Loucy (cell line): Measurements from ENCODE around the gene PPARG.

ENCODE experiments used
- H2AFZ ChIP-seq: fragments of 200-600 bp; sonication (generic); 2 replicates; pipeline ENCODE4 v1.6.0; 2016; ENCODE audit warnings: antibody characterized with exemption, mild to moderate bottlenecking, low read length, moderate library complexity
- H3F3A ChIP-seq: fragments of 200-600 bp; 2 replicates; pipeline ENCODE4 v1.6.0; 2016; ENCODE audit warnings: antibody characterized with exemption, low read depth, mild to moderate bottlenecking
- H3K27me3 ChIP-seq: fragments of 200-600 bp; sonication (generic); 2 replicates; pipeline ENCODE4 v1.6.1; 2014; ENCODE audit warnings: low read length, mild to moderate bottlenecking; ENCODE audit not compliant: insufficient read depth, poor library complexity, severe bottlenecking
- H3K36me3 ChIP-seq: fragments of 200-600 bp; sonication (generic); 2 replicates; pipeline ENCODE4 v1.6.1; 2016; ENCODE audit warnings: low read length; ENCODE audit not compliant: insufficient read depth
- H3K4me1 ChIP-seq: fragments of 200-600 bp; sonication (generic); 2 replicates; pipeline ENCODE4 v1.5.1; 2014; ENCODE audit warnings: low read length, mild to moderate bottlenecking; ENCODE audit not compliant: insufficient read depth, poor library complexity, severe bottlenecking
- H3K4me2 ChIP-seq: fragments of 200-600 bp; sonication (generic); 2 replicates; pipeline ENCODE4 v1.6.0; 2014; ENCODE audit warnings: antibody characterized with exemption, low read length, low read depth, mild to moderate bottlenecking; ENCODE audit not compliant: poor library complexity, severe bottlenecking
- H3K4me3 ChIP-seq: fragments of 200-600 bp; sonication (generic); 2 replicates; pipeline ENCODE4 v1.5.1; 2014; ENCODE audit warnings: low read length, mild to moderate bottlenecking, mixed read lengths; ENCODE audit not compliant: poor library complexity, severe bottlenecking
- H3K79me2 ChIP-seq: fragments of 200-600 bp; sonication (generic); 2 replicates; pipeline ENCODE4 v1.6.1; 2014; ENCODE audit warnings: low read length; ENCODE audit not compliant: insufficient read depth
- H3K9ac ChIP-seq: fragments of 200-600 bp; sonication (generic); 2 replicates; pipeline ENCODE4 v1.6.0; 2014; ENCODE audit warnings: mild to moderate bottlenecking, low read depth, low read length, moderate library complexity; ENCODE audit not compliant: poor library complexity, severe bottlenecking
- H3K9me2 ChIP-seq: fragments of 200-600 bp; sonication (generic); replicated peaks from 2 replicates; pipeline ENCODE4 v1.6.1; 2016; ENCODE audit warnings: low read depth, low read length, mixed read lengths
- H3K9me3 ChIP-seq: fragments of 200-600 bp; sonication (generic); 2 replicates; pipeline ENCODE4 v1.6.1; 2014; ENCODE audit warnings: mild to moderate bottlenecking, antibody characterized with exemption, low read length, low read depth; ENCODE audit not compliant: insufficient read depth
- H4K20me1 ChIP-seq: fragments of 200-600 bp; sonication (generic); 2 replicates; pipeline ENCODE4 v1.6.0; 2014; ENCODE audit warnings: antibody characterized with exemption, low read length, mild to moderate bottlenecking; ENCODE audit not compliant: insufficient read depth, poor library complexity, severe bottlenecking
- CTCF ChIP-seq: fragments of 200-600 bp; sonication (generic); conservative IDR thresholded peaks from 2 replicates; pipeline ENCODE4 v1.5.1; 2014; ENCODE audit warnings: mild to moderate bottlenecking, antibody characterized with exemption, low read length
- EZH2phosphoT487 ChIP-seq: fragments of 200-600 bp; IDR thresholded peaks from 2 replicates; pipeline ENCODE4 v1.6.1; 2018; ENCODE audit warnings: antibody characterized with exemption, mild to moderate bottlenecking, moderate library complexity, borderline replicate concordance

Gene PPARG

GRCh38 chr3:12351145-12351544 is 62.3 kb downstream of the PPARG start:
- Histone ChIP-seq H3K9ac (no peak overlapping the region), H3K27me3 (no peaks in the 10 kb centered on the region), H3K4me3 (no peak overlapping the region), H2AFZ (peak overlapping the region; percentile 23; the same call in 1 of the 2 replicates), H3K9me2 (no peaks in the 10 kb centered on the region), H3K4me1 (peaks cover 51% of the 10 kb centered on the region), H3K9me3 (no peaks in the 10 kb centered on the region), H3K36me3 (no peaks in the 10 kb centered on the region), H3K79me2 (no peaks in the 10 kb centered on the region), H3F3A (no peaks in the 10 kb centered on the region), H4K20me1 (no peaks in the 10 kb centered on the region), H3K4me2 (no peak overlapping the region)
- TF ChIP-seq CTCF (no peak), EZH2phosphoT487 (no peak)

DNA sequence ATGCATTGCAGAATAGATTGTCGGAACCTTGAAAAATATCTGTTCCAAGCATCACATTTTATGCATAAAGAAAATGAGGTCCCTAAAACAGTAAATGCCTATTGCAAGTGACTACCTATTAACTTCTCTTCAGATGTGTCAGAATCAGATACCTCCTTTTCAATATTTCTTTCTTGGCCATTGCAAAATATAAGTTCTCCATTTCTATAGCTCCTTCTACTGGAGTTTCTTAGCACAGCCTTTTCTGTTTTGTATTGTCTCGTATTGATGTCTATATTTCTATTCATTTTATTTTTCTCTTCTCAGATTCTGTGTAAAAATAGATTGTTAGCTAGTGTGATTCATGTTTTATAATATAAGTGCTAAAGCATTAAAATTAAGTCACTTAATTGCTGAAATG is 63.4 kb downstream of the PPARG start:
- H3K36me3 ChIP-seq = no peaks in the 10 kb centered on the region
- TF ChIP-seq EZH2phosphoT487 (no peak), CTCF (peak; percentile 62)
- no peak overlapping the region; the same call in 1 of the 2 replicates for H2AFZ ChIP-seq
- peaks cover 56% of the 10 kb centered on the region for H3K4me1 ChIP-seq
- H3K27me3 ChIP-seq = no peaks in the 10 kb centered on the region
- H4K20me1 ChIP-seq = no peaks in the 10 kb centered on the region
- H3K79me2 ChIP-seq = no peaks in the 10 kb centered on the region
- H3K9me3 ChIP-seq = no peaks in the 10 kb centered on the region
- H3K9me2 ChIP-seq = no peaks in the 10 kb centered on the region
- H3K4me2 ChIP-seq = no peak overlapping the region
- H3K4me3 ChIP-seq = no peak overlapping the region
- peak overlapping the region; percentile 23 for H3K9ac ChIP-seq
- H3F3A ChIP-seq = no peaks in the 10 kb centered on the region

GRCh38 chr3:12352755-12353154 is 63.9 kb downstream of the PPARG start:
- Histone ChIP-seq H2AFZ (no peak overlapping the region; the same call in 1 of the 2 replicates), H3K36me3 (no peaks in the 10 kb centered on the region), H3F3A (no peaks in the 10 kb centered on the region), H3K4me1 (peaks cover 61% of the 10 kb centered on the region), H3K4me3 (no peak overlapping the region), H3K27me3 (no peaks in the 10 kb centered on the region), H3K9ac (peak overlapping the region; percentile 23), H3K4me2 (no peak overlapping the region), H3K79me2 (no peaks in the 10 kb centered on the region), H4K20me1 (no peaks in the 10 kb centered on the region), H3K9me2 (no peaks in the 10 kb centered on the region), H3K9me3 (no peaks in the 10 kb centered on the region)
- TF ChIP-seq EZH2phosphoT487 (no peak), CTCF (no peak)
